ENCODE data around the gene ARHGDIG.
A peak's percentile ranks its signal among the peaks of the same experiment; 100 is the strongest.
"Not testable (repeated sequence)": the region's sequence is repeated elsewhere in the genome, so short reads cannot be mapped to it uniquely, and the experiment has no call there.

The ARHGDIG gene

DNA sequence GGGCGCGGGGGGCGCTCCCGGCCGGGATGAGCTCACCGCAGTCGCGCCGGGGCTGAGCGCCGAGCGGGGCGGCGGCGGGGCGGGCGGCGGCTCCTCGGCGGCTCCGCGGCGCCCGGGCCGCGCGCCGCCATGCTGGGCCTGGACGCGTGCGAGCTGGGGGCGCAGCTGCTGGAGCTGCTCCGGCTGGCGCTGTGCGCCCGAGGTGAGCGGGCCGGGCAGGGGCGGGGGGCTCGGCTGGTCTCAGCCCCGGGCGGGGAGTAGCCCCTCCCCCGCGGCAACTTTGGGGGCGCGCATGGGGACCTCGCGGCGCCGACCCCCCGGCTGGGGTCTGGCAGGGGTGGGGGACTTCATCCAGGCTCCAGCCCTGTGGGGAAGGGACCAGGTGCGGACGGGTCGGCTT, at the start of gene ARHGDIG:
TSS of gene ARHGDIG (plus strand) at position 40 of the 400 bp plus-strand sequence. CDS start at position 130, 90 bp downstream.
- TF ChIP-seq POLR2A (IDR thresholded peaks at IDR 0.05; ENCODE audit: low read length) (no peak), GATA1 (IDR thresholded peaks at IDR 0.05; ENCODE audit: low read depth, low read length) (no peak)
- peak in 1 of 2 experiments; percentile 22 for DNase-seq

DNA sequence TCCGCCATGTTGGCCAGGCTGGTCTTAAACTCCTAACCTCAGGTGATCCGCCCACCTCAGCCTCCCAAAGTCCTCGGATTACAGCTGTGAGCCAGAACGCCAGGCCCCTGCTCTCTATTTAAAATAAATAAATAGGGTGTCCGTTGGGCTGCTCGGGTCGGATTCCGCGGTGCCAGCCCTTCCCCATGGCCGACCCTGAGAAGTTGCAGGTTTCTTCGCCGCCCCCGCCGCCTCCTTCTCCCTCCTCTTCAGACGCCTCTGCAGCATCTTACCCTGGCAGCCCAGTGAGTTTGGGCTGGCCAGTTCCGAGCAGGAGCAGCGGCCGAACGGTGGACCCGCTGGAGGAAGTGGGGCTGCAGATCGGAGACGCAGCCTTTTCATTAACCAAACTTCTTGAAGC, 49.4 kb upstream of the ARHGDIG start:
- no peak for TF ChIP-seq POLR2A (IDR thresholded peaks at IDR 0.05; ENCODE audit: low read length)
- TF ChIP-seq GATA1 (IDR thresholded peaks at IDR 0.05; ENCODE audit: low read depth, low read length), result no peak
- DNase-seq, result no peak

DNA sequence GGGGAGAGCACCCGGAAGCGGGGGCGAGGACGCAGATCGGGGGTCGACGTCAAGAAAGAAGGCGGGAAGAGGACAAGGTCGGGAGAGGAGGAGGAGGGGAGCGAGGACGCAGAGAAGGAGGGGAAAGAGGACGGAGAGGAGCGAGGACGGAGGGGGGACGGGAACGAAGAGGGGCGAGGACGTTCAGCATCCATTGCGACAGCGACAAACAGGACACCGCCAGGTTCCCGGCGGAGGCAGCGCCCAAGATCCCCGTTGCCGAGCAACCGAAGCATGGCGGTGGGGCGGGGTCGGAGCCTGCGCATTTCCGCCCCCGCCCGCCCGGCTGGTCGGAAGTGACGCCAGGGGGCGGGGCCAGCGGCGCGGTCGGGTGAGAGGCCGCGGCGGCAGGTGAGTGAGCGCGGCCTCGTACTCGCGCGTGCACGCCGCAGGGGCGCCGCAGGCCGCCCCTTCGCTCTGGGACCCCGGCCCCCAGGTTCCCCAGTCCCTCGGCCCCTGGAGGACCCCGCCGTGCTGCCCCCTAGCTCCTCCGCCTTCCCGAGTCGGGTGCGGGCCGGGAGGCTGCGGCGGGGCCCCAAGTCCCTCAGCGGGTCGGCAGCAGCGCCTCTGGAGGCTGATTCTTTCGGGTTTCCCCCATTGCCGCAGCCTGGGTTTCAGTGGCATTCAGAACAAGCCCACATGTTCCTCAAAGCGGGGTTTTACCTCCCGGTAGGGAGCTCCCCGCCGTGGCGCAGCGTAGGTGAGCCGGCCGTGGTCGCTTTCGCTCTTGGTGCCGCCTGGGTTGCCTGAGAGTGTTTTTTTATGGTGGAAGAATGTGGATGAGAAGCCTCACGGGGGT, 45.7 kb upstream of the ARHGDIG start, which contains the start of gene FAM234A:
TSS of gene FAM234A (plus strand) at position 354 of the 838 bp plus-strand sequence. CDS start 19,593 bp downstream, outside the sequence.
- peak; percentile 96 to 98 for DNase-seq

DNA sequence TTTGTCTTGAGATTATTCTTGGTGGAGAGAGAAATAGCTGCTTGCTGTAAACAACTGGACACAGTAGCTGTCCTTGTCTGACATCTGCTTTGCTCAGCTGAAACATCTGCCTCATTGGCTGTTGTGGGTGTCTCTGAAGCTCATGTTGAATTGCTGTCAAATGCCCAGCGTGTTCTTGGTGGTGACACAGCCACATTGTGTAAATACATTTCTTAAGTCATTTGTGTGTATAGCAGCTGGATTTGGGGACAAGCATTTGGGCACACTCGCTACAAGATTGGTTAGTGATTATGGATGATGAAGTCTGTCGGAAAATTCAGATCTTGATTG, 40.5 kb upstream of the ARHGDIG start:
- TF ChIP-seq GATA1 (IDR thresholded peaks at IDR 0.05; ENCODE audit: low read depth, low read length), result no peak
- no peak for TF ChIP-seq POLR2A (IDR thresholded peaks at IDR 0.05; ENCODE audit: low read length)
- no peak for DNase-seq

More for the DNA sequence above, 45.7 kb upstream of the ARHGDIG start, which contains the start of gene FAM234A:
- no peak for TF ChIP-seq GATA1 (IDR thresholded peaks at IDR 0.05; ENCODE audit: low read depth, low read length)
- peak; percentile 94 for TF ChIP-seq POLR2A (IDR thresholded peaks at IDR 0.05; ENCODE audit: low read length)

DNA sequence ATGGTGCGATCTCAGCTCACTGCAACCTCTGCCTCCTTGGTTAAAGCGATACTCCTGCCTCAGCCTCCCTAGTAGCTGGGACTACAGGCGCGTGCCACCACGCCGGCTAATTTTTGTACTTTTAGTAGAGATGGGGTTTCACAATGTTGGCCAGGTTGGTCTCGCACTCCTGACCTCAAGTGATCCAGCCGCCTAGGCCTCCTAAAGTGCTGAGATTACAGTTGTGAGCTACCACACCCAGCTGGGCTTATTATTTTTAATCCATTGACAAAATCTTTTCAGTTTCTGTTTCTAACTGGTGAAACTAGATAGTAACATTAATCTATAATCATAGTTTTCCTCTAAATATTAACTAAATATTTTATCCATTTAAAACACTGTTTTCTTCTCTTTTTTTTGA, 39.8 kb upstream of the ARHGDIG start:
- TF ChIP-seq POLR2A (IDR thresholded peaks at IDR 0.05; ENCODE audit: low read length) (no peak), GATA1 (IDR thresholded peaks at IDR 0.05; ENCODE audit: low read depth, low read length) (no peak)
- no peak for DNase-seq

DNA sequence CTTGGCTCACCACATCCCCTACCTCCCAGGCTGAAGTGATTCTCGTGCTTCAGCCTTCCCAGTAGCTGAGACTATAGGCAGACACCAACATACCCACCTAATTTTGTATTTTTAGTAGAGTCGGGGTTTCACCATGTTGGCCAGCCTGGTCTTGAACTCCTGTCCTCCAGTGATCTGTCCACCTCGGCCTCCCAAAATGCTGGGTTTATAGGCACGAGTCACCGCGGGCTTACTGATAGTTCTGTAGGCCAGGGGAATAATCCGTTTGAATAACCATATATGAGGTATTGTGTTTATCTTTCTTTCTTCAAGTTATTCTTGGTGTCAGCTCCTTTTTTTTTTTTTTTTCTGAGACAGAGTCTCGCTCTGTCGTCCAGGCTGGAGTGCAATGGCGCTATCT, 38.1 kb upstream of the ARHGDIG start:
- DNase-seq, result no peak
- no peak for TF ChIP-seq POLR2A (IDR thresholded peaks at IDR 0.05; ENCODE audit: low read length)
- no peak for TF ChIP-seq GATA1 (IDR thresholded peaks at IDR 0.05; ENCODE audit: low read depth, low read length)

DNA sequence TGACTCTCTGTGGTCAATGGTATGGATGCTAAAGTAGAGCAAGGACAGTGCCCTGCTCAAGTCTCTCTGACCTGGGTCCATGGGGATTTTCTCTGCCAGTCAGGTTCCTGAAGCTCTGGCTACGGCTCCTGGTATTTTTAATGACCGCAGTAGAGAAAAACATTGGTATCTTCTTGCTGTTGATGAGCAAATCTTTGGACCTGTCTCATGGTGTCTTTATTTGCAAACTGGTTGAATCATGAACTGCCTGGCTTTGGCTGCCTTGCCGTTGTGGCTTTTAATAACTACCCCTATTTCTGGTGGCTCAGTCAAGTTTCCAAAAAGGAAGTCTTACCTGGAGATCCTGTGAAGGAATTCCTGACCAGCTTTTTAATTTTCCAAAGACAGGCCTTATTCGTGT, 37.0 kb upstream of the ARHGDIG start:
- no peak for TF ChIP-seq GATA1 (IDR thresholded peaks at IDR 0.05; ENCODE audit: low read depth, low read length)
- TF ChIP-seq POLR2A (IDR thresholded peaks at IDR 0.05; ENCODE audit: low read length), result no peak
- DNase-seq, result no peak

DNA sequence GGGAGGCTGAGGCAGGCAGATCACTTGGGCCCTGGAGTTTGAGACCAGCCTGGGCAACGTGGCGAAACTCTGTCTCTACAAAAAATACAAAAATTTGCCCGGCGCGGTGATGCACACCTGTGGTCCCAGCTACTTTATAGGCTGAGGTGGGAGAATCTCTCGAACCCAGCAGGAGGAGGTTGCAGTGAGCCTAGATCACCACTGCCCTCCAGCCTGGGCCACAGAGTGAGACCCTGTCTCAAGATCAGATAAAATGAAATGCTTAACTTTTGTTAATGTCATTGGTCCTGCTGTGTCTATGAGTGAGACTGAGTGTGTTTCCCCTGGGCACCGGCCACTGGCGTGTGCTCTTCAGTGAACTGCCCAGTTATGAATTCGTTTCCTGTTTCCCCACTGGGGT, 35.3 kb upstream of the ARHGDIG start:
- no peak for DNase-seq
- TF ChIP-seq GATA1 (IDR thresholded peaks at IDR 0.05; ENCODE audit: low read depth, low read length), result no peak
- TF ChIP-seq POLR2A (IDR thresholded peaks at IDR 0.05; ENCODE audit: low read length), result no peak

DNA sequence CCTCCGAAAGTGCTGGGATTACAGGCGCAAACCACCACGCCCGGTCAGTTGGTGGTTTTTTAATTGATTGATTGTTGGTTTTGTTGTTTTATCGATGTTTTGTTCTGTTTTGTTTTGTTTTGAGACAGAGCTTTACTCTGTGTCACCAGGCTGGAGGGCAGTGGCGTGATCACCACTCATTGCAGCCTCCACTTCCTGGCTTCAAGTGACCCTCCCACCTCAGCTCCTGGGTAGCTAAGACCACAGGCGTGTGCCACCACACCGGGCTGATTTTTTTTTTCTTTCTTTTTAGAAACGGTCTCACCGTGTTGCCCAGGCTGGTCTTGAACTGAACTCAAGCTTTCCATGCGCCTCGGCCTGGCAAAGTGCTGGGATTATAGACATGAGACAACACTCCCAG, 33.4 kb upstream of the ARHGDIG start:
- DNase-seq, result no peak
- TF ChIP-seq POLR2A (IDR thresholded peaks at IDR 0.05; ENCODE audit: low read length) (no peak), GATA1 (IDR thresholded peaks at IDR 0.05; ENCODE audit: low read depth, low read length) (no peak)

DNA sequence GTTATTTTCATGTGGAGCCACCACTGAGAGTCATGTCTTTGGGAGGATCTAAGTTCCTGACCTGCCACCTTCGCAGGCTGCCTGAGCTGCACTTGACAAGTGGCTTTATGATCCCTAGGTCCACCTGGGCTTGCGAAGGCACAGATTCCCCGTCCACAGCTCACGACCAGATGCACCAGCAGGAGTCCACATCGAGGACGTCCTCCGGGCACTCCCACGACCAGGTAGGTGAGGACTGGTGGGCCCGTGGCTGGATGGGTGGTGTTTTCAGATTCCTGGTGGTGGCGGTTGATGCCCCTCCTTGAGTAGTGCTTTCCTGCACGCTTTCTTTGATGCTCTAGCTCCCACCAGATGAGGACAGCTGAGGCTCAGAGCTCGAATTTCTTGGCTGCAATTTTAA, 31.0 kb upstream of the ARHGDIG start:
- TF ChIP-seq POLR2A (IDR thresholded peaks at IDR 0.05; ENCODE audit: low read length), result no peak
- no peak for TF ChIP-seq GATA1 (IDR thresholded peaks at IDR 0.05; ENCODE audit: low read depth, low read length)
- DNase-seq, result no peak

DNA sequence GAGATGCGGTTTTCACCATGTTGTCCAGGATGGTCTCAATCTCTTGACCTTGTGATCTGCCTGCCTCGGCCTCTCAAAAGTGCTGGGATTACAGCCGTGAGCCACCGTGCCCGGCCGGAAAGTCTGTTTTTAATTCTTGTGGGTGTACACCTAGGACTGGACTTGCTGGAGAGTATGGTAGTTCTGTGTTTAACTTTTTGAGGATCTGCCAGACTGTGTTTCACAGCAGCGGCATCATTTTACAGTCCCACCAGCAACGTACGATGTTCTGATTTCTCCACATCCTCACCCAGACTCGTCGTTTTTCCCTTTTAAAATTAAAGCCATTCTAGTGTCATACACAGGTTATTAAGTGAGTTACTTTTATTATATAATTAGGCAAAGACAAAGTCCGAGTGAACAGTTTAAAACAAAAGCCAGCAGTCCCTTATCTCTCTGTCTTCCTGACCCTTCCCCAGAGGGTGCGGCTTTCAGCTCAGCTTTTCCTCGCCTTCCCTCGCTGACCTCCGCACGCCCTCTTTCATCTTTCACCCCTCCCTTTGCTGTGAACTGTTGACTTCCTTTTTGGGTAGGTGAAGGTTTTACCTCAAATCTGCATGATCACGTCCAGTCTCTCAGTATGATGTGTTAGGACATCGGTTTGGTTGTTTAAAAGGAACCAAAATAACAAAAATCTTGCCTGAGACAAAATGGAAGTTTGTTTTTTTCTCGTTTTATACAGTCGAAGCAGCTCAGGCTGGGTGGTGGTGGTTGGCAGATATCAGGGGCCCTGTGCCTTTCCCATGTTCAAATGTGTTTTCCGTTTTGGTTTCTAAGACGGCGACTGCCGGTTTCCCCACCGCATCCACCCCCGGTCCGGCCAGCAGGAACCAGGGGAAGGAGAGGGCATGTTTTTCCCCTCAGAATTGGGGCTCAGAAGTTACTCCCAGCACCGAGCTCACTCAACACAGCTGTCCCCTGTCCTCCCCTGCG, 27.7 kb upstream of the ARHGDIG start:
- TF ChIP-seq GATA1 (IDR thresholded peaks at IDR 0.05; ENCODE audit: low read depth, low read length) (no peak), POLR2A (IDR thresholded peaks at IDR 0.05; ENCODE audit: low read length) (no peak)

DNA sequence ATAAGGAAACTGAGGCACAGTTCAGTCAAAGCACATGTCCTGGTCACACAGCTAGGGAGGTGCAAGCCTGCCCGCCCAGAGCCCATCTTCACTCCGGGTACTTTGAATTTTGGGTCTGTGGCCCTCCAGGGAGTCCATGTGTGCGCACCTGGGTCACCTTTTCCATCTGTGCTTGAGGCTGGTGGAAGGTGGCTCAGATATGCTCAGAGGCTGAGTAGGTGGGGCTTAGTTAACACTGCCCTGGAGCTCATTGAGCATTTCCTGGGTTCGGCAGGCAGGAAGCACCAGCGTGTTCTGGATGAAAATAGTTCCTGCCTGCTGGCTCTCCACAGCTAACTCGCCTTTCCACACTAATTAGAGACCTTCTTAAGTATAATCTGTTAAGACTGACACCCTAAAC, 26.6 kb upstream of the ARHGDIG start:
- TF ChIP-seq GATA1 (IDR thresholded peaks at IDR 0.05; ENCODE audit: low read depth, low read length), result no peak
- TF ChIP-seq POLR2A (IDR thresholded peaks at IDR 0.05; ENCODE audit: low read length), result no peak
- no peak for DNase-seq

More for the DNA sequence above, 27.7 kb upstream of the ARHGDIG start:
- no peak for DNase-seq

DNA sequence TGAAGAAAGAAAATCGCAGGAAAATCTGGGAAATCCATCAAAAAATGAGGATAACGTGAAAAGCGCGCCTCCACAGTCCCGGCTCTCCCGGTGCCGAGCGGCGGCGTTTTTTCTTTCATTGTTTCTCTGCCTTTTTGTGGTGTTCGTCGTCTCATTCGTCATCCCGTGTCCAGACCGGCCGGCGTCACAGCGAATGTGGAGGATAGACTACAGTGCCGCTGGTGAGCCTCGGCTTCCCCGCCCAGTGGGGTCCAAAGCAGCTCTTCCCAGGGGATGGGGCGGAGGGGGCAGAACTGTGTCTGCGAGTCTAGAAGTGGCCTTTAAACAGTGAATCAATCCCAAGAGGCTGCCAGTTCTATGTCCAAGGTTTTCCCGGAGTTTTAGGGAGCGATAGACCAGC, 25.9 kb upstream of the ARHGDIG start:
- no peak for TF ChIP-seq POLR2A (IDR thresholded peaks at IDR 0.05; ENCODE audit: low read length)
- no peak for TF ChIP-seq GATA1 (IDR thresholded peaks at IDR 0.05; ENCODE audit: low read depth, low read length)
- no peak for DNase-seq

DNA sequence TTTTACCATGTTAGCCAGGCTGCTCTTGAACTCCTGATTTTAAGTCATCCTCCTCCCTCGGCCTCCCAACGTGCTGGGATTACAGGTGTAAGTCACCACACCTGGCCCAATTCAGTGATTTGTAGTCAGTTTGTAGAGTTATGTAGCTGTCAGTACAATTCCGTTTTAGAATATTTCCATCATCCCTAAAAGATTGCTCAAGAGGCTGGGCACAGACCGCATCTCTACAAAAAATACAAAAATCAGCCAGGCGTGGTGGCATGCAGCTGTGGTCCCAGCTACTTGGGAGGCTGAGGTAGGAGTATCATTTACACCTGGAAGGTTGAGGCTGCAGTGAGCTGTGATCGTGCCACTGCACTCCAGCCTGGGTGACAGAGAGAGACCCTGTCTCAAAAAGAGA, 25.2 kb upstream of the ARHGDIG start:
- no peak for DNase-seq
- TF ChIP-seq POLR2A (IDR thresholded peaks at IDR 0.05; ENCODE audit: low read length) (no peak), GATA1 (IDR thresholded peaks at IDR 0.05; ENCODE audit: low read depth, low read length) (no peak)

DNA sequence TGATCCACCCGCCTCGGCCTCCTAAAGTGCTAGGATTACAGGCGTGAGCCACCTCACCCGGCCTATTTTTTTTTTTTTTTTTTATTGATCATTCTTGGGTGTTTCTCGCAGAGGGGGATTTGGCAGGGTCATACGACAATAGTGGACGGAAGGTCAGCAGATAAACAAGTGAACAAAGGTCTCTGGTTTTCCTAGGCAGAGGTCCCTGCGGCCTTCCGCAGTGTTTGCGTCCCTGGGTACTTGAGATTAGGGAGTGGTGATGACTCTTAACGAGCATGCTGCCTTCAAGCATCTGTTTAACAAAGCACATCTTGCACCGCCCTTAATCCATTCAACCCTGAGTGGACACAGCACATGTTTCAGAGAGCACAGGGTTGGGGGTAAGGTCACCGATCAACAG, 22.3 kb upstream of the ARHGDIG start:
- not testable (repeated sequence) for DNase-seq
